ENCODE measurements around the gene CX3CL1. TPM values are rescaled to one million over a fixed set of nuclear protein-coding genes. Genes with fewer than 3 reads are reported as not detected.
A peak's percentile ranks its signal among the peaks of the same experiment; 100 is the strongest.

Gene CX3CL1
- total and polyA plus RNA-seq, 2 of the 13 experiments (the other 11 are each of a cell fraction or from before 2014, with no cell fraction given): 57.3 to 60.8 TPM

GRCh38 chr16:57373117-57373947 lies 1.0 kb downstream of the CX3CL1 start (continued):
- no peak for TF ChIP-seq BCLAF1 (IDR thresholded peaks at IDR 0.05)
- TF ChIP-seq ZNF672 (CRISPR knock-in tag; IDR thresholded peaks at IDR 0.05): no peak
- no peak for TF ChIP-seq CSRNP1 (CRISPR knock-in tag; IDR thresholded peaks at IDR 0.05)
- TF ChIP-seq BORCS8-MEF2B (CRISPR knock-in tag; IDR thresholded peaks at IDR 0.05): no peak
- no peak for TF ChIP-seq CREB3 (CRISPR knock-in tag; IDR thresholded peaks at IDR 0.05)
- TF ChIP-seq ZNF143 (CRISPR knock-in tag; IDR thresholded peaks at IDR 0.05): peak; percentile 65
- TF ChIP-seq TCF12 (IDR thresholded peaks at IDR 0.05): no peak
- no peak for TF ChIP-seq TCF12 (CRISPR knock-in tag; IDR thresholded peaks at IDR 0.05)
- TF ChIP-seq THAP7 (CRISPR knock-in tag; IDR thresholded peaks at IDR 0.05): no peak
- no peak for TF ChIP-seq ZNF577 (CRISPR knock-in tag; IDR thresholded peaks at IDR 0.05; ENCODE audit: borderline replicate concordance, low read depth)
- no peak for TF ChIP-seq NAIF1 (CRISPR knock-in tag; IDR thresholded peaks at IDR 0.05; ENCODE audit: borderline replicate concordance)
- no peak for TF ChIP-seq ZNF3 (CRISPR knock-in tag; IDR thresholded peaks at IDR 0.05)
- TF ChIP-seq ZNF567 (CRISPR knock-in tag; IDR thresholded peaks at IDR 0.05; ENCODE audit: borderline replicate concordance): 0 out of 2 replicates have a peak, but pooled peaks have one; percentile 11
- no peak for TF ChIP-seq HIVEP1 (CRISPR knock-in tag; IDR thresholded peaks at IDR 0.05)
- no peak for TF ChIP-seq ZNF513 (CRISPR knock-in tag; conservative IDR thresholded peaks at IDR 0.05)
- peak; percentile 89; the same call in 1 of the 2 replicates for TF ChIP-seq AHR (CRISPR knock-in tag; IDR thresholded peaks at IDR 0.05)
- no peak for TF ChIP-seq CBFB (CRISPR knock-in tag; IDR thresholded peaks at IDR 0.05)
- 0 out of 2 replicates have a peak, but pooled peaks have one; percentile 98 for TF ChIP-seq RXRA (CRISPR knock-in tag; IDR thresholded peaks at IDR 0.05)
- peak; percentile 26 for TF ChIP-seq STAG1 (CRISPR knock-in tag; IDR thresholded peaks at IDR 0.05)
- TF ChIP-seq GATAD2A (CRISPR knock-in tag; IDR thresholded peaks at IDR 0.05): no peak; the same call in 1 of the 2 replicates
- TF ChIP-seq ISX (CRISPR knock-in tag; conservative IDR thresholded peaks at IDR 0.05): no peak
- TF ChIP-seq ZFAT (CRISPR knock-in tag; conservative IDR thresholded peaks at IDR 0.05): no peak
- TF ChIP-seq SP140L (CRISPR knock-in tag; IDR thresholded peaks at IDR 0.05; ENCODE audit: borderline replicate concordance): no peak
- TF ChIP-seq ZNF83 (CRISPR knock-in tag; IDR thresholded peaks at IDR 0.05; ENCODE audit: borderline replicate concordance): no peak

All from HepG2 (cell line).